MM.1S (cell line): ENCODE measurements around the gene RFK.

Experiments
- DNase-seq: peaks from one replicate; pipeline ENCODE4 v3.0.0-alpha.2; 2015
- H2AFZ ChIP-seq: fragments of 300-600 bp; sonication (generic); 2 replicates; pipeline ENCODE4 v1.6.0; 2016; ENCODE audit warnings: antibody characterized with exemption, low read length
- H3F3A ChIP-seq: fragments of 300-600 bp; sonication (generic); 2 replicates; pipeline ENCODE4 v1.6.1; 2016; ENCODE audit warnings: mild to moderate bottlenecking, antibody characterized with exemption, low read length, moderate library complexity, mixed read lengths; ENCODE audit not compliant: insufficient read depth
- H3K27ac ChIP-seq: fragments of 300-600 bp; sonication (generic); 2 replicates; pipeline ENCODE4 v1.5.1; 2016; ENCODE audit warnings: mild to moderate bottlenecking, low read length
- H3K27me3 ChIP-seq: fragments of 300-600 bp; sonication (generic); replicated peaks from 2 replicates; pipeline ENCODE4 v1.6.0; 2016; ENCODE audit warnings: low read length; ENCODE audit not compliant: insufficient read depth
- H3K36me3 ChIP-seq: fragments of 300-600 bp; sonication (generic); replicated peaks from 2 replicates; pipeline ENCODE4 v1.6.1; 2016; ENCODE audit warnings: mild to moderate bottlenecking, low read length, mixed read lengths; ENCODE audit not compliant: insufficient read depth
- H3K4me1 ChIP-seq: fragments of 300-600 bp; sonication (generic); 2 replicates; pipeline ENCODE4 v1.6.1; 2016; ENCODE audit warnings: low read length, mixed read lengths
- H3K4me2 ChIP-seq: fragments of 300-600 bp; sonication (generic); 2 replicates; pipeline ENCODE4 v1.6.0; 2016; ENCODE audit warnings: low read depth, low read length
- H3K4me3 ChIP-seq: fragments of 300-600 bp; sonication (generic); 2 replicates; pipeline ENCODE4 v1.5.1; 2016; ENCODE audit warnings: low read length, mixed read lengths
- H3K79me2 ChIP-seq: fragments of 300-600 bp; sonication (generic); 2 replicates; pipeline ENCODE4 v1.6.1; 2016; ENCODE audit warnings: mixed run types, low read length, mixed read lengths
- H3K9ac ChIP-seq: fragments of 300-600 bp; sonication (generic); 2 replicates; pipeline ENCODE4 v1.6.1; 2016; ENCODE audit warnings: low read length, mixed read lengths
- H3K9me2 ChIP-seq: fragments of 300-600 bp; sonication (generic); replicated peaks from 2 replicates; pipeline ENCODE4 v1.6.1; 2016; ENCODE audit warnings: mild to moderate bottlenecking, low read length, mixed read lengths; ENCODE audit not compliant: insufficient read depth
- H3K9me3 ChIP-seq: fragments of 300-600 bp; sonication (generic); replicated peaks from 2 replicates; pipeline ENCODE4 v1.6.1; 2016; ENCODE audit warnings: mild to moderate bottlenecking, low read length, mixed read lengths; ENCODE audit not compliant: insufficient read depth
- H4K20me1 ChIP-seq: fragments of 300-600 bp; sonication (generic); 2 replicates; pipeline ENCODE4 v1.6.1; 2016; ENCODE audit warnings: mild to moderate bottlenecking, low read length, moderate library complexity, mixed read lengths; ENCODE audit not compliant: insufficient read depth
- CTCF ChIP-seq: fragments of 300-600 bp; sonication (generic); IDR thresholded peaks from 2 replicates; pipeline ENCODE4 v1.5.1; 2016; ENCODE audit warnings: antibody characterized with exemption, low read length, mixed read lengths
- EZH2 ChIP-seq: fragments of 300-600 bp; sonication (generic); optimal IDR thresholded peaks from 2 replicates; pipeline ENCODE3; 2017; ENCODE audit warnings: low read depth, mild to moderate bottlenecking, antibody characterized with exemption, low read length, mixed read lengths
- EZH2phosphoT487 ChIP-seq: fragments of 300-600 bp; sonication (generic); IDR thresholded peaks from 2 replicates; pipeline ENCODE4 v1.6.1; 2018; ENCODE audit warnings: antibody characterized with exemption, low read length

RFK gene

GRCh38 chr9:76425677-76426453, 31.6 kb upstream of the RFK start:
- Histone ChIP-seq H3K4me1 (no peaks in the 10 kb centered on the region), H3K9ac (no peak overlapping the region), H3K9me3 (no peaks in the 10 kb centered on the region), H3K27ac (no peak overlapping the region), H3K4me3 (no peak overlapping the region), H4K20me1 (no peaks in the 10 kb centered on the region), H3K27me3 (no peaks in the 10 kb centered on the region), H3K4me2 (no peak overlapping the region), H3K9me2 (no peaks in the 10 kb centered on the region), H3K36me3 (no peaks in the 10 kb centered on the region), H3K79me2 (no peaks in the 10 kb centered on the region), H2AFZ (no peak overlapping the region), H3F3A (no peaks in the 10 kb centered on the region)
- no peak for DNase-seq
- no peak for TF ChIP-seq EZH2phosphoT487
- TF ChIP-seq EZH2: no peak
- no peak for TF ChIP-seq CTCF

GRCh38 chr9:76424491-76424890, 30.3 kb upstream of the RFK start:
- Histone ChIP-seq H3K4me1 (no peaks in the 10 kb centered on the region), H3K4me3 (no peak overlapping the region), H3F3A (no peaks in the 10 kb centered on the region), H4K20me1 (no peaks in the 10 kb centered on the region), H3K27me3 (no peaks in the 10 kb centered on the region), H3K4me2 (no peak overlapping the region), H3K9me2 (no peaks in the 10 kb centered on the region), H3K36me3 (no peaks in the 10 kb centered on the region), H3K79me2 (no peaks in the 10 kb centered on the region), H3K9ac (no peak overlapping the region), H2AFZ (no peak overlapping the region), H3K27ac (no peak overlapping the region), H3K9me3 (no peaks in the 10 kb centered on the region)
- no peak for DNase-seq
- no peak for TF ChIP-seq EZH2phosphoT487
- TF ChIP-seq CTCF: no peak
- no peak for TF ChIP-seq EZH2

- H3K4me1 ChIP-seq: no peaks in the 10 kb centered on the region
- H3F3A ChIP-seq: no peaks in the 10 kb centered on the region
- H4K20me1 ChIP-seq: no peaks in the 10 kb centered on the region
- H3K4me3 ChIP-seq: no peak overlapping the region
- no peaks in the 10 kb centered on the region for H3K79me2 ChIP-seq
- TF ChIP-seq EZH2phosphoT487: no peak
- no peak for TF ChIP-seq CTCF
- no peak for TF ChIP-seq EZH2
- H2AFZ ChIP-seq: no peak overlapping the region
- no peak overlapping the region for H3K27ac ChIP-seq
- DNase-seq: no peak
- H3K4me2 ChIP-seq: no peak overlapping the region
- no peak overlapping the region for H3K9ac ChIP-seq
- no peaks in the 10 kb centered on the region for H3K36me3 ChIP-seq
- no peaks in the 10 kb centered on the region for H3K27me3 ChIP-seq
- H3K9me3 ChIP-seq: no peaks in the 10 kb centered on the region
- H3K9me2 ChIP-seq: no peaks in the 10 kb centered on the region
These were observed 29.3 kb upstream of the RFK start for GRCh38 chr9:76423216-76424177.
